ENCODE data around the gene OLFML3.
"Not testable (repeated sequence)": the region's sequence is repeated elsewhere in the genome, so short reads cannot be mapped to it uniquely, and the experiment has no call there.

Gene OLFML3

GRCh38 chr1:113947388-113948107 is 31.7 kb upstream of the OLFML3 start:
- Histone ChIP-seq H3K4me3 (ENCODE audit: severe bottlenecking) (no peak overlapping the region), H3K36me3 (ENCODE audit: low read depth) (peaks cover 23% of the 10 kb centered on the region), H3K4me1 (ENCODE audit: insufficient read depth, poor library complexity, severe bottlenecking) (no peaks in the 10 kb centered on the region), H3K27ac (ENCODE audit: poor library complexity, severe bottlenecking) (no peak overlapping the region), H3K9me3 (ENCODE audit: severe bottlenecking) (peaks cover 3% of the 10 kb centered on the region), H3K27me3 (ENCODE audit: insufficient read depth, poor library complexity, severe bottlenecking) (no peaks in the 10 kb centered on the region)
- no peak for TF ChIP-seq CTCF (IDR thresholded peaks at IDR 0.05; ENCODE audit: poor library complexity, severe bottlenecking)
- no peak for DNase-seq (ENCODE audit: low spot score)
- no peak for ATAC-seq (ENCODE audit: low read depth)

GRCh38 chr1:113948151-113948550 is 31.1 kb upstream of the OLFML3 start:
- ATAC-seq (ENCODE audit: low read depth); H3K9me3 ChIP-seq (ENCODE audit: severe bottlenecking); H3K4me3 ChIP-seq (ENCODE audit: severe bottlenecking); H3K4me1 ChIP-seq (ENCODE audit: insufficient read depth, poor library complexity, severe bottlenecking); DNase-seq (ENCODE audit: low spot score); H3K27me3 ChIP-seq (ENCODE audit: insufficient read depth, poor library complexity, severe bottlenecking); H3K27ac ChIP-seq (ENCODE audit: poor library complexity, severe bottlenecking): not testable (repeated sequence)
- peaks cover 23% of the 10 kb centered on the region for H3K36me3 ChIP-seq (ENCODE audit: low read depth)

- H3K9me3 ChIP-seq (ENCODE audit: severe bottlenecking) = peaks cover 3% of the 10 kb centered on the region
- DNase-seq (ENCODE audit: low spot score) (no peak), ATAC-seq (ENCODE audit: low read depth) (no peak)
- H3K27ac ChIP-seq (ENCODE audit: poor library complexity, severe bottlenecking) = no peak overlapping the region
- no peaks in the 10 kb centered on the region for H3K27me3 ChIP-seq (ENCODE audit: insufficient read depth, poor library complexity, severe bottlenecking)
- H3K4me1 ChIP-seq (ENCODE audit: insufficient read depth, poor library complexity, severe bottlenecking) = no peaks in the 10 kb centered on the region
- H3K4me3 ChIP-seq (ENCODE audit: severe bottlenecking) = no peak overlapping the region
- peak; percentile 21 for TF ChIP-seq CTCF (IDR thresholded peaks at IDR 0.05; ENCODE audit: poor library complexity, severe bottlenecking)
- H3K36me3 ChIP-seq (ENCODE audit: low read depth) = peaks cover 21% of the 10 kb centered on the region
Observed at GRCh38 chr1:113949007-113949406, 30.3 kb upstream of the OLFML3 start.

GRCh38 chr1:113950908-113951307 is 28.4 kb upstream of the OLFML3 start:
- Histone ChIP-seq H3K9me3 (ENCODE audit: severe bottlenecking) (no peaks in the 10 kb centered on the region), H3K4me3 (ENCODE audit: severe bottlenecking) (no peak overlapping the region), H3K27me3 (ENCODE audit: insufficient read depth, poor library complexity, severe bottlenecking) (no peaks in the 10 kb centered on the region), H3K36me3 (ENCODE audit: low read depth) (peaks cover 33% of the 10 kb centered on the region), H3K27ac (ENCODE audit: poor library complexity, severe bottlenecking) (no peak overlapping the region), H3K4me1 (ENCODE audit: insufficient read depth, poor library complexity, severe bottlenecking) (no peaks in the 10 kb centered on the region)
- DNase-seq (ENCODE audit: low spot score) (no peak), ATAC-seq (ENCODE audit: low read depth) (no peak)
- no peak for TF ChIP-seq CTCF (IDR thresholded peaks at IDR 0.05; ENCODE audit: poor library complexity, severe bottlenecking)

GRCh38 chr1:113951719-113952118 is 27.6 kb upstream of the OLFML3 start:
- no peak for DNase-seq (ENCODE audit: low spot score)
- Histone ChIP-seq H3K4me3 (ENCODE audit: severe bottlenecking) (no peak overlapping the region), H3K27ac (ENCODE audit: poor library complexity, severe bottlenecking) (no peak overlapping the region), H3K4me1 (ENCODE audit: insufficient read depth, poor library complexity, severe bottlenecking) (no peaks in the 10 kb centered on the region), H3K27me3 (ENCODE audit: insufficient read depth, poor library complexity, severe bottlenecking) (no peaks in the 10 kb centered on the region), H3K9me3 (ENCODE audit: severe bottlenecking) (no peaks in the 10 kb centered on the region), H3K36me3 (ENCODE audit: low read depth) (peaks cover 41% of the 10 kb centered on the region)
- TF ChIP-seq CTCF (IDR thresholded peaks at IDR 0.05; ENCODE audit: poor library complexity, severe bottlenecking) = no peak
- no peak for ATAC-seq (ENCODE audit: low read depth)
